Natural killer cell treated with Interleukin-12 subunit alpha and Interleukin-12 subunit beta and Interleukin-15 and Interleukin-18, amount 100 ng/mL, for 72 hours (primary cell): Measurements from ENCODE around the gene CD276. TPM values are rescaled to one million over a fixed set of nuclear protein-coding genes. Genes with fewer than 3 reads are reported as not detected.
"Not testable (repeated sequence)": the region's sequence is repeated elsewhere in the genome, so short reads cannot be mapped to it uniquely, and the experiment has no call there.

ENCODE experiments used
- ATAC-seq, 2 donors: fragments of 150-1000 bp; cut with Tn5 transposase in 1 of 2; sonication (Bioruptor Pico), chemical (Tn5 transposase) in 1 of 2; 2 replicates each; pipeline ENCODE4 v1.10.0; 2021
- DNase-seq: peaks from one replicate; pipeline ENCODE4 v3.0.0; 2022; ENCODE audit warnings: low spot score
- H3K27ac Mint-ChIP-seq, 2 donors: 1 replicate in 1 of 2; 2 replicates in 1 of 2; pipeline ENCODE4 v1.8.0; 2022; ENCODE audit warnings: mixed read lengths in 2 of 2, mild to moderate bottlenecking in 1 of 2, moderate library complexity in 1 of 2
- H3K27me3 Mint-ChIP-seq, 2 donors: 1 replicate in 1 of 2; 2 replicates in 1 of 2; pipeline ENCODE4 v1.8.0; 2022; ENCODE audit warnings: mixed read lengths in 2 of 2
- H3K36me3 Mint-ChIP-seq: one replicate; pipeline ENCODE4 v1.8.0; 2022; ENCODE audit warnings: mixed read lengths
- H3K4me1 Mint-ChIP-seq, 2 donors: 1 replicate in 1 of 2; 2 replicates in 1 of 2; pipeline ENCODE4 v1.8.0; 2022; ENCODE audit warnings: low read depth in 2 of 2, mixed read lengths in 2 of 2, mild to moderate bottlenecking in 1 of 2
- H3K4me3 Mint-ChIP-seq: one replicate; pipeline ENCODE4 v1.8.0; 2022; ENCODE audit warnings: mixed read lengths
- H3K9me3 Mint-ChIP-seq: 2 replicates; pipeline ENCODE4 v1.8.0; 2022; ENCODE audit warnings: mixed read lengths
- total RNA-seq, 2 donors: library from RNA; stranded (reverse); gene quantifications; one replicate each; pipeline ENCODE4 v1.2.3, GENCODE V29; 2022

CD276 gene
- total RNA-seq, 2 donors from 2014 or later = 0.90 to 2.0 TPM

GRCh38 chr15:73691396-73691795 is 7.2 kb downstream of the CD276 start:
- H3K27me3 Mint-ChIP-seq = peaks cover 25 to 31% of the 10 kb centered on the region in 2 donors
- H3K27ac Mint-ChIP-seq = no peak overlapping the region
- ATAC-seq (peak; percentile 11 to 55), DNase-seq (no peak)
- no peaks in the 10 kb centered on the region for H3K9me3 Mint-ChIP-seq
- H3K4me3 Mint-ChIP-seq = no peak overlapping the region
- H3K36me3 Mint-ChIP-seq = no peaks in the 10 kb centered on the region
- peaks cover 1% of the 10 kb centered on the region in 2 donors for H3K4me1 Mint-ChIP-seq

GRCh38 chr15:73694419-73694818 is 10.2 kb downstream of the CD276 start:
- peaks cover 34 to 35% of the 10 kb centered on the region in 2 donors for H3K27me3 Mint-ChIP-seq
- H3K4me3 Mint-ChIP-seq = no peak overlapping the region
- H3K36me3 Mint-ChIP-seq = no peaks in the 10 kb centered on the region
- DNase-seq (no peak), ATAC-seq (no peak)
- no peaks in the 10 kb centered on the region for H3K9me3 Mint-ChIP-seq
- peaks cover 18 to 23% of the 10 kb centered on the region in 2 donors for H3K4me1 Mint-ChIP-seq
- no peak overlapping the region for H3K27ac Mint-ChIP-seq

- Mint-ChIP-seq H3K36me3 (no peaks in the 10 kb centered on the region), H3K4me3 (peak overlapping the region; percentile 54), H3K27me3 (peaks cover 41 to 43% of the 10 kb centered on the region in 2 donors), H3K27ac (peak overlapping the region; percentile 59 to 73), H3K9me3 (no peaks in the 10 kb centered on the region), H3K4me1 (peaks cover 22 to 30% of the 10 kb centered on the region in 2 donors)
- DNase-seq (no peak), ATAC-seq (no peak)
Measured at GRCh38 chr15:73695773-73696640, 11.8 kb downstream of the CD276 start.

GRCh38 chr15:73696641-73697001 is 12.4 kb downstream of the CD276 start:
- ATAC-seq = no peak
- H3K36me3 Mint-ChIP-seq = no peaks in the 10 kb centered on the region
- DNase-seq = no peak
- peak overlapping the region; percentile 54 to 73 for H3K27ac Mint-ChIP-seq
- H3K4me1 Mint-ChIP-seq = peaks cover 22 to 30% of the 10 kb centered on the region in 2 donors
- H3K4me3 Mint-ChIP-seq = peak overlapping the region; percentile 54
- peaks cover 46 to 50% of the 10 kb centered on the region in 2 donors for H3K27me3 Mint-ChIP-seq
- H3K9me3 Mint-ChIP-seq = no peaks in the 10 kb centered on the region

GRCh38 chr15:73697033-73697467 is 12.9 kb downstream of the CD276 start:
- H3K27ac Mint-ChIP-seq = peak overlapping the region; percentile 54 to 73

GRCh38 chr15:73699249-73700040 is 15.3 kb downstream of the CD276 start:
- Mint-ChIP-seq H3K4me3 (no peak overlapping the region), H3K27ac (peak overlapping the region in 1 of 2 donors; percentile 62), H3K27me3 (peaks cover 30 to 33% of the 10 kb centered on the region in 2 donors), H3K9me3 (no peaks in the 10 kb centered on the region), H3K36me3 (no peaks in the 10 kb centered on the region), H3K4me1 (peaks cover 22 to 30% of the 10 kb centered on the region in 2 donors)
- ATAC-seq (no peak), DNase-seq (no peak)

More at GRCh38 chr15:73697033-73697467, 12.9 kb downstream of the CD276 start:
- Mint-ChIP-seq H3K36me3 (no peaks in the 10 kb centered on the region), H3K4me3 (peak overlapping the region; percentile 54), H3K9me3 (no peaks in the 10 kb centered on the region), H3K27me3 (peaks cover 46 to 52% of the 10 kb centered on the region in 2 donors), H3K4me1 (peaks cover 22 to 30% of the 10 kb centered on the region in 2 donors)
- peak; percentile 92 for DNase-seq
- ATAC-seq = peak; percentile 93 to 96

- DNase-seq = peak; percentile 71
- Mint-ChIP-seq H3K36me3 (no peaks in the 10 kb centered on the region), H3K4me1 (peaks cover 26 to 30% of the 10 kb centered on the region in 2 donors), H3K9me3 (no peaks in the 10 kb centered on the region), H3K27ac (peak overlapping the region in 1 of 2 donors; percentile 62), H3K27me3 (peaks cover 27 to 33% of the 10 kb centered on the region in 2 donors), H3K4me3 (no peak overlapping the region)
- peak in 1 of 2 donors; percentile 60 for ATAC-seq
Measured at GRCh38 chr15:73700041-73700842, 16.1 kb downstream of the CD276 start.

- not testable (repeated sequence) for H3K27ac Mint-ChIP-seq, H3K9me3 Mint-ChIP-seq, DNase-seq, ATAC-seq, H3K4me3 Mint-ChIP-seq, H3K36me3 Mint-ChIP-seq
- H3K27me3 Mint-ChIP-seq = peaks cover 23 to 33% of the 10 kb centered on the region in 2 donors
- H3K4me1 Mint-ChIP-seq = peaks cover 16 to 19% of the 10 kb centered on the region in 2 donors
Measured at GRCh38 chr15:73702311-73703239, 18.4 kb downstream of the CD276 start.

- not testable (repeated sequence) for ATAC-seq, H3K27ac Mint-ChIP-seq, H3K4me3 Mint-ChIP-seq, H3K9me3 Mint-ChIP-seq, DNase-seq, H3K36me3 Mint-ChIP-seq
- Mint-ChIP-seq H3K27me3 (peaks cover 23 to 29% of the 10 kb centered on the region in 2 donors), H3K4me1 (peaks cover 8 to 12% of the 10 kb centered on the region in 2 donors)
Measured at GRCh38 chr15:73703601-73704000, 19.4 kb downstream of the CD276 start.

GRCh38 chr15:73704142-73704868 is 20.1 kb downstream of the CD276 start:
- ATAC-seq, H3K4me1 Mint-ChIP-seq: not testable (repeated sequence)
- peaks cover 20 to 29% of the 10 kb centered on the region in 2 donors for H3K27me3 Mint-ChIP-seq

GRCh38 chr15:73704869-73705645 is 20.9 kb downstream of the CD276 start:
- H3K36me3 Mint-ChIP-seq = no peaks in the 10 kb centered on the region

More at GRCh38 chr15:73704142-73704868, 20.1 kb downstream of the CD276 start:
- not testable (repeated sequence) for H3K36me3 Mint-ChIP-seq, DNase-seq, H3K4me3 Mint-ChIP-seq, H3K9me3 Mint-ChIP-seq, H3K27ac Mint-ChIP-seq

More at GRCh38 chr15:73704869-73705645, 20.9 kb downstream of the CD276 start:
- DNase-seq (no peak), ATAC-seq (peak in 1 of 2 donors; percentile 53)
- peaks cover 2 to 7% of the 10 kb centered on the region in 2 donors for H3K4me1 Mint-ChIP-seq
- no peak overlapping the region for H3K4me3 Mint-ChIP-seq
- H3K27me3 Mint-ChIP-seq = peaks cover 17 to 26% of the 10 kb centered on the region in 2 donors
- no peaks in the 10 kb centered on the region for H3K9me3 Mint-ChIP-seq
- no peak overlapping the region for H3K27ac Mint-ChIP-seq
